ENCODE results near the gene MVK.

The MVK gene

GRCh38 chr12:109637996-109638395 lies 64.4 kb downstream of the MVK start:
- DNase-seq: no peak

GRCh38 chr12:109638735-109639134 lies 65.1 kb downstream of the MVK start:
- DNase-seq: no peak

GRCh38 chr12:109639151-109639872 lies 65.7 kb downstream of the MVK start:
- DNase-seq: no peak

GRCh38 chr12:109640961-109641360 lies 67.4 kb downstream of the MVK start:
- no peak for DNase-seq

DNA sequence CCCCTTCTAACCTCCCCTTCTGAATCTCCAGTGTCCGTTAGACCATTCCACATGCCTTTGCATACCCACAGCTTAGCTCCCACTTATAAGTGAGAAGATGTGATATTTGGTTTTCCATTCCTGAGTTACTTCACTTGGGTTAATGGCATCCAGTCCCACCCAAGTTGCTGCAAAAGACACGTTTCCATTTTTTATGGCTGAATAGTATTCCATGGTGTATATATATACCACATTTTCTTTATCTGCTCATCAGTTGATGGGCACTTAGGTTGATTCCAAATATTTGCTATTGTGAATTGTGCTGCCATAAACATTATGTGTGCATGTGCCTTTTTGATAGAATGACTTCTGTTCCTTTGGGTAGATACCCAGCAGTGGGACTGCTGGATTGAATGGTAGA lies 67.8 kb downstream of the MVK start:
- no peak for DNase-seq

DNA sequence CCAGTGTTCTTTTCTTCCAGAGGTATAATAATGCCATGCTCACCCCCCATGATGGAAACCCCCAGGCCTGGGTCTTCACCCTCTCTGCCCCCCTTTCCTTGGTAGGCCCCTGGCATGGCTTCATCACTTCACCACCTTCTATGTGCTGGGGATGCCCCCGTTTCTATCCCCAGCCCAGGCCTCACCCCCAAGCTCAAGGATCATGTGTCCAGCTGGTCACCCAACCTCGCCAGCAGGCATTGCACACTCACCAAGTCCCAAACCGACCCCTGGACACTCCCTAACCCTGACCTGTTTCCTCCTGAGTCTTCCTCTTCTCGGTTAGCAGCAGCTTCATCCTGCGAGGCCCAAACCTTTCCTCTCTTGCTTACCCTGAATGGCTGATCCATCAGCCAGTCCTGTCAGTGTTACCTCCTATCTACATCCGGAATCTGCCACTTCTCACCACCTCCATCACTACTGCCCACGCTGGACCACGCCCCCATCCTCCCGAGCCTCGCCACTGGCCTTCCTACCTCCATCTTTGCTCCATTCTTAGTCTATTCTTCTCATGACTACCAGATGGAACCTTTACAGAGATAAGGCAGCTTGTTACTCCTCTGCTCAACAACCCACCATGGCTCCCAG lies 69.0 kb downstream of the MVK start:
- DNase-seq: no peak

GRCh38 chr12:109645194-109645593 lies 71.6 kb downstream of the MVK start:
- DNase-seq: no peak

- DNase-seq: no peak
These were observed 72.1 kb downstream of the MVK start for GRCh38 chr12:109645708-109646107.
